GM23338 (cell line): ENCODE results near the gene STRA6. TPM values are rescaled to one million over a fixed set of nuclear protein-coding genes. Genes with fewer than 3 reads are reported as not detected.

Source experiments
- ATAC-seq: fragments of 200-7000 bp; cut with Tn5 transposase; 3 replicates; pipeline ENCODE4 v1.9.1; 2020
- DNase-seq: peaks from one replicate; pipeline ENCODE4 v3.0.0-alpha.2; 2015; ENCODE audit warnings: low spot score
- H2AFZ ChIP-seq: fragments of 200-600 bp; sonication (generic); 2 replicates; pipeline ENCODE4 v1.8.0; 2016; ENCODE audit warnings: antibody characterized with exemption, mild to moderate bottlenecking, moderate library complexity
- H3F3A ChIP-seq: fragments of 200-600 bp; sonication (generic); replicated peaks from 2 replicates; pipeline ENCODE4 v1.8.0; 2017; ENCODE audit warnings: antibody characterized with exemption, mixed run types, low read depth
- H3K27ac ChIP-seq: fragments of 200-600 bp; sonication (generic); 2 replicates; pipeline ENCODE4 v1.6.1; 2016; ENCODE audit warnings: low read depth
- H3K27me3 ChIP-seq: fragments of 200-600 bp; sonication (generic); 2 replicates; pipeline ENCODE4 v1.8.0; 2016; ENCODE audit warnings: mild to moderate bottlenecking, mixed run types, moderate library complexity; ENCODE audit not compliant: insufficient read depth
- H3K36me3 ChIP-seq: fragments of 200-600 bp; sonication (generic); 2 replicates; pipeline ENCODE4 v1.8.0; 2016; ENCODE audit warnings: mild to moderate bottlenecking; ENCODE audit not compliant: insufficient read depth
- H3K4me1 ChIP-seq: fragments of 200-600 bp; sonication (generic); 2 replicates; pipeline ENCODE4 v1.8.0; 2016; ENCODE audit warnings: mild to moderate bottlenecking, moderate library complexity; ENCODE audit not compliant: insufficient read depth
- H3K4me2 ChIP-seq: fragments of 200-600 bp; sonication (generic); 2 replicates; pipeline ENCODE4 v1.7.1; 2017; ENCODE audit warnings: mixed run types
- H3K4me3 ChIP-seq: fragments of 200-600 bp; sonication (generic); 2 replicates; pipeline ENCODE4 v1.6.1; 2016; ENCODE audit warnings: mixed run types
- H3K79me2 ChIP-seq: fragments of 200-600 bp; sonication (generic); replicated peaks from 2 replicates; pipeline ENCODE4 v1.8.0; 2017; ENCODE audit warnings: mild to moderate bottlenecking; ENCODE audit not compliant: insufficient read depth
- H3K9me2 ChIP-seq: fragments of 200-600 bp; sonication (generic); 2 replicates; pipeline ENCODE4 v1.8.0; 2017; ENCODE audit not compliant: insufficient read depth
- H4K20me1 ChIP-seq: fragments of 200-600 bp; sonication (generic); replicated peaks from 2 replicates; pipeline ENCODE4 v1.8.0; 2017; ENCODE audit warnings: mild to moderate bottlenecking; ENCODE audit not compliant: insufficient read depth
- H3K27ac Mint-ChIP-seq: 2 replicates; pipeline ENCODE4 v1.8.0; 2020; ENCODE audit warnings: inconsistent platforms, mild to moderate bottlenecking, moderate library complexity, mixed read lengths
- H3K27me3 Mint-ChIP-seq: 3 replicates; pipeline ENCODE4 v1.8.0; 2022; ENCODE audit warnings: low read depth, mild to moderate bottlenecking, moderate library complexity, mixed read lengths, inconsistent platforms; ENCODE audit not compliant: insufficient read depth, poor library complexity
- H3K36me3 Mint-ChIP-seq: 3 replicates; pipeline ENCODE4 v1.8.0; 2021; ENCODE audit warnings: low read depth, mild to moderate bottlenecking, inconsistent platforms, moderate library complexity, mixed read lengths
- H3K4me1 Mint-ChIP-seq: 3 replicates; pipeline ENCODE4 v1.8.0; 2020; ENCODE audit warnings: mild to moderate bottlenecking, inconsistent platforms, mixed read lengths
- H3K4me3 Mint-ChIP-seq: 3 replicates; pipeline ENCODE4 v1.8.0; 2021; ENCODE audit warnings: moderate library complexity, mild to moderate bottlenecking, inconsistent platforms, mixed read lengths
- H3K9me3 Mint-ChIP-seq: 3 replicates; pipeline ENCODE4 v1.8.0; 2020; ENCODE audit warnings: moderate library complexity, mild to moderate bottlenecking, inconsistent platforms, mixed read lengths
- CTCF ChIP-seq, 2 experiments: fragments of 200-600 bp in 1 of 2; sonication (generic) in 1 of 2; conservative IDR thresholded peaks; 2 replicates each; pipeline versions ENCODE4 v1.5.1 to v1.6.1; 2016 to 2017; ENCODE audit warnings: antibody characterized with exemption in 2 of 2, low read depth in 2 of 2, mild to moderate bottlenecking in 2 of 2, moderate library complexity in 1 of 2
- EZH2 ChIP-seq: fragments of 200-600 bp; sonication (generic); IDR thresholded peaks from one replicate; pipeline ENCODE4 v1.8.0; 2017; ENCODE audit warnings: antibody characterized with exemption, mild to moderate bottlenecking, low read depth; ENCODE audit not compliant: unreplicated experiment
- EZH2phosphoT487 ChIP-seq: fragments of 200-600 bp; sonication (generic); IDR thresholded peaks from one replicate; pipeline ENCODE4 v1.8.1; 2018; ENCODE audit warnings: antibody characterized with exemption; ENCODE audit not compliant: unreplicated experiment
- JUNB ChIP-seq: IDR thresholded peaks from one replicate; pipeline ENCODE4 v1.6.1; 2016; ENCODE audit warnings: antibody characterized with exemption; ENCODE audit not compliant: unreplicated experiment
- NANOG ChIP-seq: IDR thresholded peaks from 2 replicates; pipeline ENCODE4 v1.6.1; 2016; ENCODE audit warnings: antibody characterized with exemption, borderline replicate concordance
- POLR2AphosphoS5 ChIP-seq: IDR thresholded peaks from 2 replicates; pipeline ENCODE4 v1.6.1; 2016; ENCODE audit warnings: antibody characterized with exemption, low read depth
- STAT1 ChIP-seq: IDR thresholded peaks from one replicate; pipeline ENCODE4 v1.6.1; 2016; ENCODE audit warnings: antibody characterized with exemption; ENCODE audit not compliant: unreplicated experiment
- ZNF114 ChIP-seq: fragments of 250-450 bp; sonication (Bioruptor Pico); IDR thresholded peaks from 2 replicates; pipeline ENCODE4 v1.5.0; 2020; ENCODE audit warnings: mild to moderate bottlenecking, moderate library complexity
- ZNF331 ChIP-seq: fragments of 250-450 bp; sonication (Bioruptor Pico); IDR thresholded peaks from 2 replicates; pipeline ENCODE4 v1.5.0; 2020; ENCODE audit warnings: low read depth, mild to moderate bottlenecking, moderate library complexity
- polyA plus RNA-seq: library from polyadenylated mRNA; unstranded; fragments of >200 nt; fragmentation: Nextera tagmentation; extraction: Ambion mirVana; gene quantifications from 2 replicates; pipeline ENCODE4 v1.2.1, GENCODE V29; 2016
- total RNA-seq: library from RNA; depleted of rRNA; stranded (reverse); fragments of >200 nt; shearing (Covaris generic); gene quantifications from 2 replicates; pipeline ENCODE4 v1.2.3, GENCODE V29; 2014
- TF ChIP-seq, protein P1 (sequence below): IDR thresholded peaks from one replicate; pipeline ENCODE4 v1.6.1; 2018; ENCODE audit warnings: antibody characterized with exemption; ENCODE audit not compliant: unreplicated experiment
- TF ChIP-seq, protein P2 (sequence below): IDR thresholded peaks from 2 replicates; pipeline ENCODE4 v1.6.1; 2016; ENCODE audit warnings: antibody characterized with exemption

The STRA6 gene
- total and polyA plus RNA-seq, 2 experiments from 2014 or later: 8.2 to 9.9 TPM

GRCh38 chr15:74208496-74208895, 5.9 kb upstream of the STRA6 start:
- H3K4me1 ChIP-seq: peaks cover 63% of the 10 kb centered on the region
- peak; percentile 3 for ATAC-seq
- H3K27me3 ChIP-seq: peaks cover 36% of the 10 kb centered on the region
- H3K4me3 ChIP-seq: peak overlapping the region; percentile 38; the same call in 1 of the 2 replicates
- Mint-ChIP-seq H3K27ac (peak overlapping the region; percentile 3; the same call in 1 of the 2 replicates), H3K4me1 (peaks cover 85% of the 10 kb centered on the region), H3K36me3 (peaks cover 27% of the 10 kb centered on the region), H3K9me3 (no peaks in the 10 kb centered on the region; the same call in 1 of the 3 replicates), H3K4me3 (peak overlapping the region; percentile 45), H3K27me3 (peaks cover 36% of the 10 kb centered on the region)
- H3F3A ChIP-seq: peaks cover 2% of the 10 kb centered on the region
- no peaks in the 10 kb centered on the region for H3K36me3 ChIP-seq
- TF ChIP-seq JUNB (no peak), STAT1 (no peak), CTCF (conservative IDR thresholded peaks at IDR 0.05; ENCODE audit: low read depth in 2 of 2) (no peak), POLR2AphosphoS5 (no peak), EZH2phosphoT487 (no peak), EZH2 (no peak), ZNF331 (no peak), NANOG (no peak), ZNF114 (CRISPR knock-in tag) (no peak)
- TF ChIP-seq, protein P1, sequence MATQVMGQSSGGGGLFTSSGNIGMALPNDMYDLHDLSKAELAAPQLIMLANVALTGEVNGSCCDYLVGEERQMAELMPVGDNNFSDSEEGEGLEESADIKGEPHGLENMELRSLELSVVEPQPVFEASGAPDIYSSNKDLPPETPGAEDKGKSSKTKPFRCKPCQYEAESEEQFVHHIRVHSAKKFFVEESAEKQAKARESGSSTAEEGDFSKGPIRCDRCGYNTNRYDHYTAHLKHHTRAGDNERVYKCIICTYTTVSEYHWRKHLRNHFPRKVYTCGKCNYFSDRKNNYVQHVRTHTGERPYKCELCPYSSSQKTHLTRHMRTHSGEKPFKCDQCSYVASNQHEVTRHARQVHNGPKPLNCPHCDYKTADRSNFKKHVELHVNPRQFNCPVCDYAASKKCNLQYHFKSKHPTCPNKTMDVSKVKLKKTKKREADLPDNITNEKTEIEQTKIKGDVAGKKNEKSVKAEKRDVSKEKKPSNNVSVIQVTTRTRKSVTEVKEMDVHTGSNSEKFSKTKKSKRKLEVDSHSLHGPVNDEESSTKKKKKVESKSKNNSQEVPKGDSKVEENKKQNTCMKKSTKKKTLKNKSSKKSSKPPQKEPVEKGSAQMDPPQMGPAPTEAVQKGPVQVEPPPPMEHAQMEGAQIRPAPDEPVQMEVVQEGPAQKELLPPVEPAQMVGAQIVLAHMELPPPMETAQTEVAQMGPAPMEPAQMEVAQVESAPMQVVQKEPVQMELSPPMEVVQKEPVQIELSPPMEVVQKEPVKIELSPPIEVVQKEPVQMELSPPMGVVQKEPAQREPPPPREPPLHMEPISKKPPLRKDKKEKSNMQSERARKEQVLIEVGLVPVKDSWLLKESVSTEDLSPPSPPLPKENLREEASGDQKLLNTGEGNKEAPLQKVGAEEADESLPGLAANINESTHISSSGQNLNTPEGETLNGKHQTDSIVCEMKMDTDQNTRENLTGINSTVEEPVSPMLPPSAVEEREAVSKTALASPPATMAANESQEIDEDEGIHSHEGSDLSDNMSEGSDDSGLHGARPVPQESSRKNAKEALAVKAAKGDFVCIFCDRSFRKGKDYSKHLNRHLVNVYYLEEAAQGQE: no peak
- TF ChIP-seq, protein P2, sequence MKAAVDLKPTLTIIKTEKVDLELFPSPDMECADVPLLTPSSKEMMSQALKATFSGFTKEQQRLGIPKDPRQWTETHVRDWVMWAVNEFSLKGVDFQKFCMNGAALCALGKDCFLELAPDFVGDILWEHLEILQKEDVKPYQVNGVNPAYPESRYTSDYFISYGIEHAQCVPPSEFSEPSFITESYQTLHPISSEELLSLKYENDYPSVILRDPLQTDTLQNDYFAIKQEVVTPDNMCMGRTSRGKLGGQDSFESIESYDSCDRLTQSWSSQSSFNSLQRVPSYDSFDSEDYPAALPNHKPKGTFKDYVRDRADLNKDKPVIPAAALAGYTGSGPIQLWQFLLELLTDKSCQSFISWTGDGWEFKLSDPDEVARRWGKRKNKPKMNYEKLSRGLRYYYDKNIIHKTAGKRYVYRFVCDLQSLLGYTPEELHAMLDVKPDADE: no peak
- H4K20me1 ChIP-seq: no peaks in the 10 kb centered on the region
- H3K79me2 ChIP-seq: no peaks in the 10 kb centered on the region
- no peaks in the 10 kb centered on the region for H3K9me2 ChIP-seq
- no peak overlapping the region for H2AFZ ChIP-seq
- 0 out of 2 replicates have a peak overlapping the region, but pooled peaks have one; percentile 34 for H3K27ac ChIP-seq
- DNase-seq: peak; percentile 51
- peak overlapping the region; percentile 77 for H3K4me2 ChIP-seq
